Neural cell (in vitro differentiated cells): ENCODE measurements around the gene NCAPD3. TPM values are rescaled to one million over a fixed set of nuclear protein-coding genes. Genes with fewer than 3 reads are reported as not detected.

Source experiments
- H2AFZ ChIP-seq: fragments of 200-600, 300-800 bp; sonication (generic), shearing (Covaris generic); 2 replicates; pipeline ENCODE4 v1.6.0; 2014; ENCODE audit warnings: low read depth, mild to moderate bottlenecking, antibody characterized with exemption, low read length, moderate library complexity
- H3F3A ChIP-seq: fragments of 200-600 bp; shearing (Covaris generic); 2 replicates; pipeline ENCODE4 v1.6.1; 2016; ENCODE audit warnings: mild to moderate bottlenecking, moderate library complexity, mixed read lengths, antibody characterized with exemption, low read length; ENCODE audit not compliant: insufficient read depth, poor library complexity, severe bottlenecking
- H3K27ac ChIP-seq: fragments of 200-600, 300-800 bp; sonication (generic), shearing (Covaris generic); 2 replicates; pipeline ENCODE4 v1.5.1; 2014; ENCODE audit warnings: mild to moderate bottlenecking, low read length, moderate library complexity
- H3K27me3 ChIP-seq: fragments of 300-800, 200-600 bp; sonication (generic), shearing (Covaris generic); 2 replicates; pipeline ENCODE4 v1.6.0; 2014; ENCODE audit warnings: mild to moderate bottlenecking, low read depth, low read length, moderate library complexity; ENCODE audit not compliant: insufficient read depth
- H3K36me3 ChIP-seq: fragments of 300-800, 200-600 bp; sonication (generic), shearing (Covaris generic); 2 replicates; pipeline ENCODE4 v1.5.1; 2014; ENCODE audit warnings: mild to moderate bottlenecking, antibody characterized with exemption, low read length, moderate library complexity; ENCODE audit not compliant: insufficient read depth
- H3K4me2 ChIP-seq: fragments of 300-800, 200-600 bp; sonication (generic), shearing (Covaris generic); 2 replicates; pipeline ENCODE4 v1.6.0; 2014; ENCODE audit warnings: mild to moderate bottlenecking, low read length
- H3K4me3 ChIP-seq: fragments of 300-800, 200-600 bp; sonication (generic), shearing (Covaris generic); 2 replicates; pipeline ENCODE4 v1.5.1; 2014; ENCODE audit warnings: mild to moderate bottlenecking, low read length, moderate library complexity
- H3K79me2 ChIP-seq: fragments of 200-600 bp; shearing (Covaris generic); replicated peaks from 2 replicates; pipeline ENCODE4 v1.6.0; 2014; ENCODE audit warnings: mild to moderate bottlenecking, low read length, moderate library complexity; ENCODE audit not compliant: insufficient read depth
- H3K9ac ChIP-seq: fragments of 300-800, 200-600 bp; sonication (generic), shearing (Covaris generic); 2 replicates; pipeline ENCODE4 v1.6.1; 2016; ENCODE audit warnings: mild to moderate bottlenecking, low read length, mixed read lengths
- H3K9me2 ChIP-seq: fragments of 200-600 bp; shearing (Covaris generic); 2 replicates; pipeline ENCODE4 v1.6.1; 2016; ENCODE audit warnings: mild to moderate bottlenecking, low read length, mixed read lengths; ENCODE audit not compliant: insufficient read depth
- H3K9me3 ChIP-seq: fragments of 200-600, 300-800 bp; sonication (generic), shearing (Covaris generic); 2 replicates; pipeline ENCODE4 v1.6.1; 2016; ENCODE audit warnings: mild to moderate bottlenecking, mixed run types, low read length, moderate library complexity, mixed read lengths
- H4K20me1 ChIP-seq: fragments of 200-600 bp; shearing (Covaris generic); 2 replicates; pipeline ENCODE4 v1.6.1; 2016; ENCODE audit warnings: mild to moderate bottlenecking, mixed run types; ENCODE audit not compliant: insufficient read depth
- CTCF ChIP-seq: fragments of 450-650 bp; IDR thresholded peaks from 2 replicates; pipeline ENCODE4 v1.5.1; 2014; ENCODE audit warnings: antibody characterized with exemption, mild to moderate bottlenecking, moderate library complexity; ENCODE audit not compliant: poor library complexity, severe bottlenecking
- EP300 ChIP-seq: fragments of 450-650 bp; conservative IDR thresholded peaks from 2 replicates; pipeline ENCODE4 v1.6.1; 2014; ENCODE audit warnings: antibody characterized with exemption, mild to moderate bottlenecking, moderate library complexity; ENCODE audit not compliant: poor library complexity, severe bottlenecking
- EZH2 ChIP-seq: fragments of 200-600, 300-800 bp; shearing (Covaris generic), sonication (generic); IDR thresholded peaks from 2 replicates; pipeline ENCODE4 v1.6.1; 2014; ENCODE audit warnings: antibody characterized with exemption, low read length, borderline replicate concordance, mild to moderate bottlenecking; ENCODE audit not compliant: insufficient read depth, poor library complexity, severe bottlenecking
- MXI1 ChIP-seq: fragments of 450-650 bp; conservative IDR thresholded peaks from 2 replicates; pipeline ENCODE4 v1.6.1; 2014; ENCODE audit warnings: antibody characterized with exemption, mild to moderate bottlenecking; ENCODE audit not compliant: poor library complexity, severe bottlenecking
- POLR2AphosphoS5 ChIP-seq: IDR thresholded peaks from 2 replicates; pipeline ENCODE4 v1.6.1; 2012
- RAD21 ChIP-seq: fragments of 450-650 bp; conservative IDR thresholded peaks from 2 replicates; pipeline ENCODE4 v1.6.1; 2014; ENCODE audit warnings: antibody characterized with exemption, mild to moderate bottlenecking, moderate library complexity
- REST ChIP-seq: IDR thresholded peaks from 2 replicates; pipeline ENCODE4 v1.6.1; 2012; ENCODE audit warnings: borderline replicate concordance
- SMC3 ChIP-seq: fragments of 450-650 bp; conservative IDR thresholded peaks from 2 replicates; pipeline ENCODE4 v1.6.1; 2014; ENCODE audit warnings: antibody characterized with exemption, mild to moderate bottlenecking, moderate library complexity; ENCODE audit not compliant: poor library complexity
- TAF1 ChIP-seq: IDR thresholded peaks from 2 replicates; pipeline ENCODE4 v1.6.1; 2012; ENCODE audit warnings: low read depth
- polyA plus RNA-seq: library from polyadenylated mRNA; depleted of rRNA; stranded (reverse); fragments of >200 nt; gene quantifications from 2 replicates; pipeline ENCODE4 v1.2.3, GENCODE V29; 2014

Gene NCAPD3
- polyA plus RNA-seq, 1 donor from 2014 or later: 11.9 TPM

- Histone ChIP-seq H4K20me1 (no peaks in the 10 kb centered on the region), H3K4me2 (no peak overlapping the region), H3K79me2 (no peaks in the 10 kb centered on the region), H3F3A (no peaks in the 10 kb centered on the region), H3K9me2 (no peaks in the 10 kb centered on the region), H3K4me3 (no peak overlapping the region), H3K9ac (no peak overlapping the region), H3K36me3 (no peaks in the 10 kb centered on the region), H3K27me3 (no peaks in the 10 kb centered on the region), H2AFZ (no peak overlapping the region), H3K27ac (no peak overlapping the region), H3K9me3 (no peaks in the 10 kb centered on the region)
- TF ChIP-seq EP300 (no peak), TAF1 (no peak), MXI1 (no peak), REST (no peak), EZH2 (no peak), RAD21 (no peak), POLR2AphosphoS5 (no peak), CTCF (no peak), SMC3 (no peak)
These were observed 21.1 kb downstream of the NCAPD3 start for GRCh38 chr11:134202661-134203060.

- Histone ChIP-seq H3K9ac (no peak overlapping the region), H3K36me3 (no peaks in the 10 kb centered on the region), H3K4me3 (no peak overlapping the region), H3F3A (no peaks in the 10 kb centered on the region), H3K27me3 (no peaks in the 10 kb centered on the region), H3K79me2 (no peaks in the 10 kb centered on the region), H3K4me2 (no peak overlapping the region), H3K27ac (no peak overlapping the region), H2AFZ (no peak overlapping the region), H4K20me1 (no peaks in the 10 kb centered on the region), H3K9me2 (no peaks in the 10 kb centered on the region), H3K9me3 (no peaks in the 10 kb centered on the region)
- TF ChIP-seq CTCF (no peak), TAF1 (no peak), POLR2AphosphoS5 (no peak)
These were observed 23.1 kb downstream of the NCAPD3 start for GRCh38 chr11:134200688-134201087.
